Astrocyte of the spinal cord (primary cell): Measurements from ENCODE around the gene CCT4.
"Not testable (repeated sequence)": the region's sequence is repeated elsewhere in the genome, so short reads cannot be mapped to it uniquely, and the experiment has no call there.

ENCODE experiments used
- DNase-seq: peaks from one replicate; pipeline ENCODE4 v3.0.0; 2011; ENCODE audit warnings: low read depth, low spot score
- H3K4me3 ChIP-seq: 2 replicates; pipeline ENCODE4 v1.5.1; 2011; ENCODE audit warnings: low read depth, mild to moderate bottlenecking, low read length, moderate library complexity
- CTCF ChIP-seq: IDR thresholded peaks from 2 replicates; pipeline ENCODE4 v1.5.1; 2012; ENCODE audit warnings: low read depth, mild to moderate bottlenecking, low read length, inconsistent platforms
- in situ Hi-C: cut with HindIII; loops from 2 replicates; pipeline ENCODE4 v1.10.0; 2017; ENCODE audit warnings: low sequenced_read_pairs

The CCT4 gene

GRCh38 chr2:61857224-61857623 is 31.2 kb downstream of the CCT4 start:
- no peak for TF ChIP-seq CTCF
- DNase-seq, result no peak
- in situ Hi-C loops, result no loop called here
- H3K4me3 ChIP-seq, result no peak overlapping the region

GRCh38 chr2:61855318-61855613 is 33.2 kb downstream of the CCT4 start:
- H3K4me3 ChIP-seq, result peak overlapping the region; percentile 91
- in situ Hi-C loops, result no loop called here
- no peak for TF ChIP-seq CTCF
- no peak for DNase-seq

- no peak for TF ChIP-seq CTCF
- DNase-seq, result peak; percentile 96
- in situ Hi-C loops, result no loop called here
- peak overlapping the region; percentile 91 for H3K4me3 ChIP-seq
Measured at GRCh38 chr2:61854564-61855317, 33.7 kb downstream of the CCT4 start.

GRCh38 chr2:61853847-61854563 is 34.5 kb downstream of the CCT4 start, which contains the start of gene FAM161A:
Gene FAM161A (minus strand): TSS chr2:61854060. CDS start chr2:61854041, 19 bp downstream.
- DNase-seq, result peak; percentile 89
- H3K4me3 ChIP-seq, result peak within 1 kb of the TSS; percentile 91
- in situ Hi-C loops, result no loop called here
- no peak for TF ChIP-seq CTCF

- no peak for DNase-seq
- TF ChIP-seq CTCF, result peak; percentile 11
- H3K4me3 ChIP-seq, result peak overlapping the region; percentile 91
- in situ Hi-C loops, result no loop called here
Measured at GRCh38 chr2:61853086-61853846, 35.2 kb downstream of the CCT4 start.

- H3K4me3 ChIP-seq, in situ Hi-C loops, DNase-seq: not testable (repeated sequence)
Measured at GRCh38 chr2:61851270-61851669, 37.2 kb downstream of the CCT4 start.
